ENCODE data around the gene ENO3. TPM values are rescaled to one million over a fixed set of nuclear protein-coding genes. Genes with fewer than 3 reads are reported as not detected.

ENO3 gene
- total RNA-seq, 4 donors from 2014 or later = 1,434 to 5,473 (median 3,204) TPM

DNA sequence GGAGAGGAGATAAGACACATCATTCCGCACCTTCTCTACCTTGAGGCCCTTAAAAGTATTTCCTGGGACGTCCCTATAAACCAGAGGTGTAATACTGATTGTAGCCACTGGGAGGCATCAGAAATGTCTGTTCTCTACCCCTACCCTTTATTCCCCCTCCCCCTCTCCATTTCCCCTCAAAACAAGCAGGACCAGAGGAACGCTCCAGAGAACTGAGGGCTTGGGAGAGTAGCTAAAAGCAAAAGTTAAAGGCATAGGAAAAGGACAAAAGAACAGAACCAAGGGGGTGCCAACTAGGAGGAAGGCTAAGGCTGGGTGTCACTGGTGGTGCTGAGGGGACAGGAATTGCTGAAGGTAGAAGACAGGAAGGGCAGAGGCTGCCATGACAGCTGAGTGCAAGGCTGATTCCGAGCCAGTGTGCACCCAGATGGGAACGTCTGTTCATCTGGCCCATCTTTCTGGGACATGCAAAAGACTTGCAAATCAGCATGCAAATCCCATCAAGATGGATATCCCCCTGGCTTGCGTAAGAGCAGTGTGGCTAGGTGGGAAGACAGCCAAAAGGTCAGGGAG, 29.8 kb downstream of the ENO3 start:
- in situ Hi-C loops (cut with MboI; ENCODE audit: low sequenced_read_pairs in 4 of 4) (loop anchor here (5.0 to 10.0 kb wide), 4 partner anchors 43 to 84 kb away; no protein-coding TSS in a partner anchor), intact Hi-C loops (cut with DNase I; ENCODE audit: low total_unique reads) (loop anchor here (1.0 kb wide), 1 partner anchor 82 kb away; no protein-coding TSS in a partner anchor)
- no peak for TF ChIP-seq POLR2A (IDR thresholded peaks at IDR 0.05)
- TF ChIP-seq, protein P1, sequence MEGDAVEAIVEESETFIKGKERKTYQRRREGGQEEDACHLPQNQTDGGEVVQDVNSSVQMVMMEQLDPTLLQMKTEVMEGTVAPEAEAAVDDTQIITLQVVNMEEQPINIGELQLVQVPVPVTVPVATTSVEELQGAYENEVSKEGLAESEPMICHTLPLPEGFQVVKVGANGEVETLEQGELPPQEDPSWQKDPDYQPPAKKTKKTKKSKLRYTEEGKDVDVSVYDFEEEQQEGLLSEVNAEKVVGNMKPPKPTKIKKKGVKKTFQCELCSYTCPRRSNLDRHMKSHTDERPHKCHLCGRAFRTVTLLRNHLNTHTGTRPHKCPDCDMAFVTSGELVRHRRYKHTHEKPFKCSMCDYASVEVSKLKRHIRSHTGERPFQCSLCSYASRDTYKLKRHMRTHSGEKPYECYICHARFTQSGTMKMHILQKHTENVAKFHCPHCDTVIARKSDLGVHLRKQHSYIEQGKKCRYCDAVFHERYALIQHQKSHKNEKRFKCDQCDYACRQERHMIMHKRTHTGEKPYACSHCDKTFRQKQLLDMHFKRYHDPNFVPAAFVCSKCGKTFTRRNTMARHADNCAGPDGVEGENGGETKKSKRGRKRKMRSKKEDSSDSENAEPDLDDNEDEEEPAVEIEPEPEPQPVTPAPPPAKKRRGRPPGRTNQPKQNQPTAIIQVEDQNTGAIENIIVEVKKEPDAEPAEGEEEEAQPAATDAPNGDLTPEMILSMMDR (IDR thresholded peaks at IDR 0.05 in 4 of 5, conservative IDR thresholded peaks at IDR 0.05 in 1 of 5) = peak; percentile 75 to 88 (median 85)
- Histone ChIP-seq H3K36me3 (peaks cover 0 to 82% of the 10 kb centered on the region in 2 donors), H3K4me1 (peaks cover 5% of the 10 kb centered on the region in 2 donors), H3K27me3 (no peaks in the 10 kb centered on the region), H3K9me3 (no peaks in the 10 kb centered on the region), H3K4me3 (no peak overlapping the region), H3K27ac (peak overlapping the region in 1 of 4 donors; percentile 43)
- DNase-seq (no peak), ATAC-seq (peak; percentile 65 to 67)

DNA sequence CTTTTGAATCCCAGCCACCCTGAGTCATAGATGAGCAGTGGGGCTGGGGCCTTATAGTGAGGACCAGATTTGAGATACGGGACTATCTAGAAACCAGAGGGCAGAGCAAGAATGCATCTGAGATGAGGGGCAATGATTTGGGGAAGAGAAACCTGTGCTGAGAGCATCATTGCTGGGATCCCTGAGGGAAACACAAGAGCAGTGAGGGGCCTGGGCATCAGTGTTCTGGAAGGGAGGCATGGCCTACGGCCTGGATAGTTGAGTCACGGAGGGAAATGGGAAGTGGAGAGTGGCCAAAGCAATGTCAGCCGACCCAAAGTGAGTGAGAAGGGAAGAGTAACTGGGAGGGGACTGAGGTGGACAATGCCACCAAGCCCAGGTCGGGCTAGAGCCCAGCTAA, 31.4 kb downstream of the ENO3 start:
- Histone ChIP-seq H3K36me3 (peaks cover 0 to 68% of the 10 kb centered on the region in 2 donors), H3K27ac (no peak overlapping the region), H3K9me3 (no peaks in the 10 kb centered on the region), H3K4me1 (peaks cover 13 to 14% of the 10 kb centered on the region in 2 donors), H3K27me3 (no peaks in the 10 kb centered on the region), H3K4me3 (no peak overlapping the region)
- no peak for TF ChIP-seq POLR2A (IDR thresholded peaks at IDR 0.05)
- TF ChIP-seq, protein P1 (IDR thresholded peaks at IDR 0.05 in 4 of 5, conservative IDR thresholded peaks at IDR 0.05 in 1 of 5) = no peak
- in situ Hi-C loops (cut with MboI; ENCODE audit: low sequenced_read_pairs in 4 of 4) = loop anchor here (5.0 to 10.0 kb wide), 4 partner anchors 45 to 82 kb away; no protein-coding TSS in a partner anchor
- no peak for ATAC-seq
- intact Hi-C loops (cut with DNase I; ENCODE audit: low total_unique reads) = no loop called here
- no peak for DNase-seq

DNA sequence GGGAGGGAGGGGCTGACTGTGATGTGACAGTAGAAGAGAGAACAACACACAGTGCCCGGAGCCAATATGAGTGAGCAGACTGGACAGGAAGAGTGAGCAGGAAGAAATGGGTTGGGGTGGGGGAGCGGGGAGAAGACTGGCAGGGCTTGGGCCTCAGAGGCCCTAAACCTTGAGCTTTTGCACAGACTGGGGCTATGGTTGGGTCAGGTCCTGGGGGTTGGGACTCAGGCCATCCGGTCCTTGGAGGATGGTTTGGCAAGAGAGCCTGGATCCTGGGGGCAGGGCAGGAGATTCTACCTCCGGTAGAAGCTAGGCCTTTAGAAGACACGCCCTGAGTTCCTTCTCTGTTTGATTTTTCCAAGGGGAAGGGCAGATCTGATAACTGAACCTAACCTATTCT, 35.5 kb downstream of the ENO3 start:
- peak overlapping the region; percentile 88 to 98 (median 96) for H3K27ac ChIP-seq
- H3K27me3 ChIP-seq = no peaks in the 10 kb centered on the region
- in situ Hi-C loops (cut with MboI; ENCODE audit: low sequenced_read_pairs in 4 of 4) = loop anchor here (5.0 to 10.0 kb wide), 3 partner anchors 72 to 78 kb away; no protein-coding TSS in a partner anchor
- ATAC-seq (peak in 1 of 2 donors; percentile 4), DNase-seq (no peak)
- TF ChIP-seq, protein P1 (IDR thresholded peaks at IDR 0.05 in 4 of 5, conservative IDR thresholded peaks at IDR 0.05 in 1 of 5) = no peak
- TF ChIP-seq POLR2A (IDR thresholded peaks at IDR 0.05) = no peak
- intact Hi-C loops (cut with DNase I; ENCODE audit: low total_unique reads) = loop anchor here (2.0 kb wide), 1 partner anchor 46 kb away; the partner anchor contains the start of genes RNF167 and SLC25A11
- peaks cover 0 to 30% of the 10 kb centered on the region in 2 donors for H3K36me3 ChIP-seq
- peaks cover 17 to 20% of the 10 kb centered on the region in 2 donors for H3K4me1 ChIP-seq
- H3K9me3 ChIP-seq = no peaks in the 10 kb centered on the region
- peak overlapping the region; percentile 76 to 100 (median 94) for H3K4me3 ChIP-seq

DNA sequence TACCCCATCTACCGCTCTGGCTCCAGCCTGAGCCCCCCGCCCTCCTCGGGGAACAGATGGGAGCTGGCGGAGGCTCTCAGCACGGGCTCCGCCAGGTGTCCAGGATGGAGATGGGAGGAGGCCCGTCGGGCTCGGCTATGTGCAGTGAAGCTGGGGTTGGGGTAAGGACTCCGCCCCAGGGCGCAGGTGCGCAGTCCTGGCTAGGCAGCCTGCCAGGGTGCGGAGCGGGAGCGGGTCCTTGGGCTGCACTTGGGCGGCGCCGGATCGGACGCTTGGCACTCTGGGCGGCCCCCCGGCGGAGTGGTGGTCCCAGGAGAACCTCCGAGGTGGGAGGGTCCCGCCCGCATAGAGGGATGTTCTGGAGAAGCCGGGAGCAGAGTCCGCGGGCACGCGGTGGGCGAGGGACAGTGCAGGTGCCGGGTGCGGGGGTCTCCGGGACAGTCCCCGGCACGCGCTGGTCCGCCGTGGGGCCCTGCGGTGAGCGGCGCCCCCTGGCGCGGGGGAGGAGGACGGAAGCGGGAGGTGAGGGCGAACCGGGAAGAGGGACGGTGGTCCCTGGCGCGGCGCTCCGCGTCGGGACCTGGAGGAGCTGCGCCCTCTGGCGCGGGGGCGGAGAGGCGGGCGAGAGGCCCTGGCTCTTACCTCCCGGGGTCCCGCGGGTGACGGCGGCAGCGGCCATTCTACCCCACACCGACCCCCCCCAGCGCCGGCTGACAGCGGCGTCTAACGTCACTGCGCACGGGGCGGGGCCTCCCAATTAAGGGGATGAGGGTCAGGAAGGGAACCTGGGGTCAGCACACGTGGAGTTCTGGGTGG, 36.2 kb downstream of the ENO3 start, which contains the start of gene CAMTA2:
Gene CAMTA2, minus strand, starts transcription at position 725 of the 816 bp plus-strand sequence. CDS start 1,453 bp downstream, outside the sequence.
- intact Hi-C loops (cut with DNase I; ENCODE audit: low total_unique reads) (loop anchor here (1.0 to 2.0 kb wide), 3 partner anchors 20 to 78 kb away; partner anchors contain the start of genes RNF167, SLC25A11 and SPAG7), in situ Hi-C loops (cut with MboI; ENCODE audit: low sequenced_read_pairs in 4 of 4) (loop anchor here (5.0 to 10.0 kb wide), 3 partner anchors 72 to 78 kb away; no protein-coding TSS in a partner anchor)
- TF ChIP-seq POLR2A (IDR thresholded peaks at IDR 0.05) = peak; percentile 89 to 91
- TF ChIP-seq, protein P1 (IDR thresholded peaks at IDR 0.05 in 4 of 5, conservative IDR thresholded peaks at IDR 0.05 in 1 of 5) = peak; percentile 80 to 96 (median 94)
- peak within 1 kb of the TSS; percentile 88 to 98 (median 96) for H3K27ac ChIP-seq
- peaks cover 17 to 20% of the 10 kb centered on the region in 2 donors for H3K4me1 ChIP-seq
- ATAC-seq = peak; percentile 92
- peaks cover 0 to 22% of the 10 kb centered on the region in 2 donors for H3K36me3 ChIP-seq
- H3K27me3 ChIP-seq = no peaks in the 10 kb centered on the region
- H3K4me3 ChIP-seq = peak within 1 kb of the TSS; percentile 76 to 100 (median 94)
- peak; percentile 84 to 90 for DNase-seq
- no peaks in the 10 kb centered on the region for H3K9me3 ChIP-seq

All from gastrocnemius medialis (tissue), 4 donors.